Type B pancreatic cell (in vitro differentiated cells): ENCODE results near the gene RAD1. TPM values are rescaled to one million over a fixed set of nuclear protein-coding genes. Genes with fewer than 3 reads are reported as not detected.

Experiments
- DNase-seq: peaks from one replicate; pipeline ENCODE4 v3.0.0; 2021; ENCODE audit warnings: mixed read lengths; ENCODE audit not compliant: unreplicated experiment; ENCODE audit errors: extremely low spot score
- H3K27ac Mint-ChIP-seq: 2 replicates; pipeline ENCODE4 v1.8.0; 2021; ENCODE audit warnings: mild to moderate bottlenecking, mixed read lengths
- H3K27me3 Mint-ChIP-seq: 2 replicates; pipeline ENCODE4 v1.8.0; 2021; ENCODE audit warnings: mixed read lengths
- H3K36me3 Mint-ChIP-seq: 2 replicates; pipeline ENCODE4 v1.8.0; 2021; ENCODE audit warnings: mixed read lengths
- H3K4me1 Mint-ChIP-seq: one replicate; pipeline ENCODE4 v1.8.0; 2021; ENCODE audit warnings: mixed read lengths; ENCODE audit not compliant: unreplicated experiment
- H3K4me3 Mint-ChIP-seq: 2 replicates; pipeline ENCODE4 v1.8.0; 2021; ENCODE audit warnings: mild to moderate bottlenecking, mixed read lengths
- H3K9me3 Mint-ChIP-seq: 2 replicates; pipeline ENCODE4 v1.8.0; 2021; ENCODE audit warnings: mixed read lengths
- total RNA-seq: library from RNA; stranded (reverse); gene quantifications from 2 replicates; pipeline ENCODE4 v1.2.1, GENCODE V29; 2021; ENCODE audit warnings: low replicate concordance
- TF ChIP-seq, protein P1 (sequence below): fragments of 200-600 bp; sonication (generic); conservative IDR thresholded peaks from 2 replicates; pipeline ENCODE4 v1.5.0; 2021; ENCODE audit warnings: antibody characterized with exemption, mild to moderate bottlenecking

The RAD1 gene
- total RNA-seq, 1 donor from 2014 or later: 20.9 TPM

- peak; percentile 84 for DNase-seq
- TF ChIP-seq, protein P1, sequence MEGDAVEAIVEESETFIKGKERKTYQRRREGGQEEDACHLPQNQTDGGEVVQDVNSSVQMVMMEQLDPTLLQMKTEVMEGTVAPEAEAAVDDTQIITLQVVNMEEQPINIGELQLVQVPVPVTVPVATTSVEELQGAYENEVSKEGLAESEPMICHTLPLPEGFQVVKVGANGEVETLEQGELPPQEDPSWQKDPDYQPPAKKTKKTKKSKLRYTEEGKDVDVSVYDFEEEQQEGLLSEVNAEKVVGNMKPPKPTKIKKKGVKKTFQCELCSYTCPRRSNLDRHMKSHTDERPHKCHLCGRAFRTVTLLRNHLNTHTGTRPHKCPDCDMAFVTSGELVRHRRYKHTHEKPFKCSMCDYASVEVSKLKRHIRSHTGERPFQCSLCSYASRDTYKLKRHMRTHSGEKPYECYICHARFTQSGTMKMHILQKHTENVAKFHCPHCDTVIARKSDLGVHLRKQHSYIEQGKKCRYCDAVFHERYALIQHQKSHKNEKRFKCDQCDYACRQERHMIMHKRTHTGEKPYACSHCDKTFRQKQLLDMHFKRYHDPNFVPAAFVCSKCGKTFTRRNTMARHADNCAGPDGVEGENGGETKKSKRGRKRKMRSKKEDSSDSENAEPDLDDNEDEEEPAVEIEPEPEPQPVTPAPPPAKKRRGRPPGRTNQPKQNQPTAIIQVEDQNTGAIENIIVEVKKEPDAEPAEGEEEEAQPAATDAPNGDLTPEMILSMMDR: peak; percentile 14
- Mint-ChIP-seq H3K9me3 (no peaks in the 10 kb centered on the region), H3K4me3 (peak overlapping the region; percentile 99), H3K36me3 (peaks cover 14% of the 10 kb centered on the region), H3K27me3 (no peaks in the 10 kb centered on the region), H3K4me1 (peaks cover 17% of the 10 kb centered on the region), H3K27ac (peak overlapping the region; percentile 98)
Observed at GRCh38 chr5:34929720-34930461, 14.6 kb upstream of the RAD1 start.

DNA sequence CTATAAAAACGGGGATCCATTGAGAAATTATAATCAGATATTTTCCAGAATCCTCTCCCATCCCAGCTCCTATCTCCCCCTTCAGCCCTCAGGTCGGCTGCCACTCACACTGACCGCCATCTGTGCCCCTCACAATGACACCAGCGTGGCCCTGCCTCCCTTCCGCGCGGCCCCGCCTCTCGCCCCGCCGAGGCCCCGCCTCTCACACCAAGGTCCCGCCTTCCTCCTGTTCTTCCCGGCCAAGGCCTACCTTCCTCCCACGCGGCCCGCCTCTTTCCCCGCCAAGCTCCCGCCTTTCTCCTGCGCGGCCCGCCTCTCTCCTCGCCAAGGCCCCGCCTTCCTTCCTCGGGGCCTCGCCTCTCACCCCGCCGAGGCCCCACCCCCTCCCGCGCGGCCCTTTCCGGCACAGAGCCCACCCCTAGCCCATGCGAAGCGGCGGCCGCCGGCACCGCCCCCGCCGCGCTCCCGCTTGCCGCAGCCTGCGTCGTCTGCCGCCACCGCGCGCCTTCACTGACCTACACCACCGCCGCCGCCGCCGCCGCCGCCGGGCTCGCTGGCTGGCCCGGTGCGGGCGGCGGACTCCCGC lies 13.9 kb upstream of the RAD1 start, which contains the start of gene DNAJC21:
Gene DNAJC21 (plus strand): TSS at position 426 of the 586 bp plus-strand sequence. CDS start 261 bp downstream, outside the sequence.
- H3K27me3 Mint-ChIP-seq: no peaks in the 10 kb centered on the region
- peaks cover 18% of the 10 kb centered on the region for H3K36me3 Mint-ChIP-seq
- H3K4me1 Mint-ChIP-seq: peaks cover 17% of the 10 kb centered on the region
- TF ChIP-seq, protein P1: no peak
- H3K27ac Mint-ChIP-seq: peak within 1 kb of the TSS; percentile 98
- H3K9me3 Mint-ChIP-seq: no peaks in the 10 kb centered on the region
- peak; percentile 97 for DNase-seq
- peak within 1 kb of the TSS; percentile 99 for H3K4me3 Mint-ChIP-seq

- Mint-ChIP-seq H3K4me3 (peak overlapping the region; percentile 93), H3K27ac (no peak overlapping the region), H3K9me3 (no peaks in the 10 kb centered on the region), H3K36me3 (peaks cover 17% of the 10 kb centered on the region), H3K4me1 (peaks cover 17% of the 10 kb centered on the region), H3K27me3 (no peaks in the 10 kb centered on the region)
- TF ChIP-seq, protein P1: no peak
- no peak for DNase-seq
Observed at GRCh38 chr5:34928267-34928666, 13.0 kb upstream of the RAD1 start.

- no peaks in the 10 kb centered on the region for H3K27me3 Mint-ChIP-seq
- peaks cover 18% of the 10 kb centered on the region for H3K36me3 Mint-ChIP-seq
- peaks cover 17% of the 10 kb centered on the region for H3K4me1 Mint-ChIP-seq
- no peak overlapping the region for H3K27ac Mint-ChIP-seq
- no peak for DNase-seq
- no peaks in the 10 kb centered on the region for H3K9me3 Mint-ChIP-seq
- TF ChIP-seq, protein P1: no peak
- no peak overlapping the region for H3K4me3 Mint-ChIP-seq
Observed at GRCh38 chr5:34927785-34928184, 12.5 kb upstream of the RAD1 start.

- Mint-ChIP-seq H3K36me3 (peaks cover 20% of the 10 kb centered on the region), H3K27me3 (no peaks in the 10 kb centered on the region), H3K27ac (no peak overlapping the region), H3K9me3 (no peaks in the 10 kb centered on the region), H3K4me3 (no peak overlapping the region), H3K4me1 (peaks cover 13% of the 10 kb centered on the region)
- TF ChIP-seq, protein P1: no peak
- DNase-seq: no peak
Observed at GRCh38 chr5:34926318-34926888, 11.1 kb upstream of the RAD1 start.
